Stimulated activated memory B cell treated with anti-CD40 and anti-IgM and Interleukin-4, amounts not matched to agents 10 μg/mL and 1 μg/mL and 100 μg/mL, for 72 hours (primary cell): Measurements from ENCODE around the gene JKAMP.

ENCODE experiments used
- ATAC-seq: fragments of 150-1000 bp; cut with Tn5 transposase; 2 replicates; pipeline ENCODE4 v1.10.0; 2021
- H3K27ac Mint-ChIP-seq: one replicate; pipeline ENCODE4 v1.8.0; 2022; ENCODE audit warnings: mild to moderate bottlenecking, mixed read lengths
- H3K27me3 Mint-ChIP-seq: one replicate; pipeline ENCODE4 v1.8.0; 2022; ENCODE audit warnings: mixed read lengths
- H3K36me3 Mint-ChIP-seq: one replicate; pipeline ENCODE4 v1.8.0; 2022; ENCODE audit warnings: mixed read lengths
- H3K4me1 Mint-ChIP-seq: one replicate; pipeline ENCODE4 v1.8.0; 2022; ENCODE audit warnings: mixed read lengths
- H3K4me3 Mint-ChIP-seq: one replicate; pipeline ENCODE4 v1.8.0; 2022; ENCODE audit warnings: mild to moderate bottlenecking, moderate library complexity, mixed read lengths
- H3K9me3 Mint-ChIP-seq: one replicate; pipeline ENCODE4 v1.8.0; 2022; ENCODE audit warnings: mixed read lengths

JKAMP gene

DNA sequence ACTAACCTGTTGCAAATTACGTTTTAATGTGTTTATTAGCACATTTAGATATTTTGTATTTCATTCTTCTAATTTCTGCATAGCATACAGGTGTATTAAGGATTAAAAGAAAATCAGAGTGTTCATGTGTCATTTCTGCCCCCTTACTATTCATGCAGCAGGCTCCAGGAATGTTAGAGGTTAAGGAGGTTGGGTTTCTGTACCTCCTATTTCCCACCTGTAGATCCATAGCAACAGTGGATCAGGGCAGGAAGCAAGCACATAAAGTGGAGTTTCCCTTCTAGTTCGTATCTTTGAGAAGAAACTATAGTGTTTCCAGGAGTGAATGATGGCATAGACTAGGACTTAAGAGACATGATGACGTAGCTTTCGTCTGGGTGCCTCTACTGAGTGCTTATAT, 18.9 kb downstream of the JKAMP start:
- Mint-ChIP-seq H3K4me3 (no peak overlapping the region), H3K27me3 (no peaks in the 10 kb centered on the region), H3K36me3 (peaks cover 10% of the 10 kb centered on the region), H3K27ac (no peak overlapping the region), H3K9me3 (peaks cover 3% of the 10 kb centered on the region), H3K4me1 (no peaks in the 10 kb centered on the region)
- ATAC-seq = no peak

DNA sequence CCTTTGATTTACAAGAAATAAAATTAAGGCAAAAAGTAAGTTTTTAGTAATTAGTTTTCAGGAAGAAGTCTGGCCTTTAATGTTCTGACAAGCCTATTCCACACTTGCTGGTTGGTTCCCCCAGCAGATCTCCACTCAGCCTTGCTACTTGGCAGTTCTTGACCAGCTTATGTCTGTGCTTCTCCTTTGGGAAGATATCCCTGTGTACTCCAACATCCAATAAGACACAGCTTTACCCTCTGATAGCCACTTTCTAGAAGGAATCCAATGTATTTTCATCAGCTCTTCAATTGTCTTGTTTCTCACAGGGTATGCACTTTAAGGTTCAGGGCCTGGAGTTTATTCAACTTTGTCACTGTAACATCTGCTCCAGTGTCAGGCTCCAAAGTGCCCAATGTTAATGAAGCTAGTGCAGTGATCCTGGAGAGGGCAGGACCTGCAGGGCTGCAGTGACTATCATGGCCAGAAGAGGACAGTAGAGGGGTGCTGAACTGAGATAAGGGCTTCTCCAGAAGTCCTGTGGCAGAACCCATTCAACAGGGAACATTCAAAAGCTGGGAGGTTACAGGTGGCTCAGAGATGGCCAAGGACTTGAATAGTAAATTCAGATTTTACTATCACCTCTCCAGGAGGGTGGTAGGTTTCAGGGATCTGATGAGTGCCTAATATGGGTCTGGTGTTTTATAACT, 22.9 kb downstream of the JKAMP start:
- Mint-ChIP-seq H3K4me1 (no peaks in the 10 kb centered on the region), H3K27me3 (peaks cover 13% of the 10 kb centered on the region), H3K9me3 (peaks cover 3% of the 10 kb centered on the region), H3K36me3 (no peaks in the 10 kb centered on the region), H3K4me3 (no peak overlapping the region), H3K27ac (no peak overlapping the region)
- peak; percentile 63 for ATAC-seq

DNA sequence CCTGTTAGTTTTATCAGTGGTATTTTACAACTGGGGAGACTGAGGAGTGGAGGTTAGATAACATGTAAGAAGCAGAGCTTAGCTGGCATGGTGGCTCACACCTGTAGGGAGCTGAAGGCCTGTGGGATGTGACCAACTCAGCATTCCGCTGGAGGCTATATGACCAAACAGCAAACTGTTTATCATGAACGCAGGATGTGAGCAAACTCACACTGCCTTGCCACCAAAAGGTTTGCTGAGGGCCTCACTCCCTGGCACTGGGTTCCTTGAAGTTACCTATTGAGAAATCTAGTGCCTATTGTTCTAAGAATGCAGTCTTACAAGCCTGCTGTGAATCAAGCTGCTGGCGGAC, 23.4 kb downstream of the JKAMP start:
- no peaks in the 10 kb centered on the region for H3K4me1 Mint-ChIP-seq
- ATAC-seq = no peak
- no peak overlapping the region for H3K4me3 Mint-ChIP-seq
- peaks cover 3% of the 10 kb centered on the region for H3K9me3 Mint-ChIP-seq
- peaks cover 14% of the 10 kb centered on the region for H3K27me3 Mint-ChIP-seq
- no peaks in the 10 kb centered on the region for H3K36me3 Mint-ChIP-seq
- no peak overlapping the region for H3K27ac Mint-ChIP-seq

DNA sequence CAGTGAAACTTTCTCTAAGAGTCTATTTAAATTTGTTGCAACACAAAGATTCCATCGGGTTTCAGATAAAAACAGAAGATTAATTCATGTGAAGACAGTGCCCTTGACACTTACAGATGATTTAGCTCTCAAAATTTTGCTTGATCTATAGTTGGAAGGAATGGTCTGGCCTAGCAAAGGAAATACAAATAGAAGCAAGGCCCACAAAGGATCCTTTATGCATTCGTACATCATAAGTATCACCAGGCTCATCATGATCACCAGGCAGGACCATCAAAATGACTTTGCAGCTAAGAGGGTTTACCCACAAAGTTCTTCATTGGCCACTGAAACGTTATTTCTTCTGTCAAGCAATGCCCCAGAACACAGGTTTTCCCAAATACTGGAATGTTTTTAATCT, 24.8 kb downstream of the JKAMP start:
- Mint-ChIP-seq H3K36me3 (peaks cover under 1% of the 10 kb centered on the region), H3K27ac (no peak overlapping the region), H3K9me3 (peaks cover 3% of the 10 kb centered on the region), H3K4me3 (no peak overlapping the region), H3K27me3 (peaks cover 22% of the 10 kb centered on the region), H3K4me1 (no peaks in the 10 kb centered on the region)
- ATAC-seq = no peak

DNA sequence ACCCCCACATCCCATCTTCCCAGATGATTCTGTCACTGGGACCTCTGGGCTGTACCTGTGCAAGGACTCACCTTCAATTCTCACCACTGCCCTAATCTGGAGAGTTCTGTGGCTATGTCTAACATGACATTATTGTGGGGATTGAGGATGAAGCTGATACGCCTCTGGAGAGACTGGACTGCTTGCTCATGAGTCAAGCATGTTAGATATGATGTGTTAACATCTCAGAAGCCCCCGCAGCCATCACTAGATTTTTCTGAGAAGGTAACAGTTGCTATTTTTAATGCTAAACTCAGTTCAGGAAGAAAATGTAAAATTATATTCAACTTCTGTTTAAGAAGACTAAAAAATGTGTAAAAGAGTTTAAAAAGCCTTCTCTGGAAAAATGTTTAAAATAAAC, 25.7 kb downstream of the JKAMP start:
- no peak overlapping the region for H3K4me3 Mint-ChIP-seq
- no peak for ATAC-seq
- H3K9me3 Mint-ChIP-seq = peaks cover 3% of the 10 kb centered on the region
- peaks cover 6% of the 10 kb centered on the region for H3K36me3 Mint-ChIP-seq
- H3K27ac Mint-ChIP-seq = no peak overlapping the region
- H3K4me1 Mint-ChIP-seq = no peaks in the 10 kb centered on the region
- peaks cover 29% of the 10 kb centered on the region for H3K27me3 Mint-ChIP-seq

DNA sequence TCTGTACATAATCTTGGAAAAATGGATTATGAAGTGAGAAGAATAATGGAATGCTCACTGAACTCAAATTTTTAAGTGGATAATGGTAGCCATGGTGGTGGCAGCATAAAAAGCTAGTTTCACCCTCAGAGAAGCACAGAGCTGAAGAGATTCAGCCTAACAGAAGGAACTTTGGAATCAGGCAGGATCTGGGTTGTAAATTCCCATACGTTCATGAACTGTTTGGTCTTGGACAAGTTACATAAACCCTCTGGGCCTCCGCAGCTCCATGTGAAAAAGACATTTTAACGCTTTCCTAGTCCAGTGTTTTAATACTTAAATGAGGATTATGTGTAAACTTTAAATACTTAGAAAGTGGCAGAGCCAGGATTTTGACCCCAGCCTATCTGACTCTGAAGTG, 26.6 kb downstream of the JKAMP start:
- Mint-ChIP-seq H3K4me3 (no peak overlapping the region), H3K9me3 (peaks cover 3% of the 10 kb centered on the region), H3K27ac (no peak overlapping the region), H3K4me1 (no peaks in the 10 kb centered on the region), H3K36me3 (peaks cover 6% of the 10 kb centered on the region), H3K27me3 (peaks cover 29% of the 10 kb centered on the region)
- ATAC-seq = no peak

DNA sequence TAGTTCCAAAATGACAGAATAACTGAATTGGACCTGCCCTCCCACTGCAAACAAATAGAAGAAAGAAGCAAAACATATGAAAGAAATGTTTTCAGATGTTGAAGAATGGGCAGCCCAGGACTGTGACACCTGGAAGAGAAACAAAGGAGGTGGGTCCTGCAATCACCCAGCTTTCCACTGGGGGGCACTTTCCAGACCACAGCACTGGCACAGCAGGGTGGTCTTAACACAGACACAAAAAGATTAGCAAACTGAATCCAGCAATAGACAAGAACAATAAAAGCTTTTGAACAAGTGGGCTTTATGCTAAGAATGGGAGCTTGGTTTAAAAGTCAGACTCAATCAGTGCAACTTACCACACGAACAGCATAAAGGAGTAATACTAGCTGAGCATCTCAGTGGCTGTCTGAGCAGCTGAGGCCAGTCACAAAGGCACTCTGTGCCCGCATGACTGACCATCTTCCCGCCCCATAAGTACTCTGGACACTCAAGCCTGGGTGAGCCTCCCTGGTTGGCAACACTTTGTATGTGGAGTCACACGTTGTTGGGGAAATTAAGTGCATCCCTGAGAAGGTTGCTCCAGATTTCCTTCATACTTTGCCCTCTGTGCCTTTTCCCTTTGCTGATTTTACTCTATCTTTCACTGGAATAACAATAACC, 27.7 kb downstream of the JKAMP start:
- Mint-ChIP-seq H3K27ac (no peak overlapping the region), H3K27me3 (peaks cover 29% of the 10 kb centered on the region), H3K9me3 (peaks cover 3% of the 10 kb centered on the region), H3K4me1 (no peaks in the 10 kb centered on the region), H3K4me3 (no peak overlapping the region), H3K36me3 (peaks cover 6% of the 10 kb centered on the region)
- ATAC-seq = no peak

DNA sequence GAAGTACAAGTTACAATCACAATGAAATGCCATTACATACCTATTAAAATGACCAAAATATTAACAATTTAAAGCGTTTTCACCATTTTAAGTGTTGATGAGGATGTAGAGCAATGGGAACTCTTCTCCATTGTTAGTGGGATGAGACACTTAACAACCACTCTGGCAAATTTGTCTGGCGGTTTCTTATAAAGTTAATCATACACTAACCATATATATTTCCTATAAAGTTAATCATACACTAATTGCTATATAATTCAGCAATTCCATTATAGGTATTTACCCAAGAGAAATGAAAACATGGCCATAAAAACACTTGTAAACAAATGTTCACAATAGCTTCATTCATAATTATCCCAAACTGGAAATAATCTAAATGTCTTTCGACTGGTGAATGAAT, 35.9 kb downstream of the JKAMP start:
- Mint-ChIP-seq H3K4me1 (no peaks in the 10 kb centered on the region), H3K9me3 (no peaks in the 10 kb centered on the region), H3K27ac (no peak overlapping the region), H3K36me3 (no peaks in the 10 kb centered on the region), H3K27me3 (no peaks in the 10 kb centered on the region), H3K4me3 (no peak overlapping the region)
- no peak for ATAC-seq

DNA sequence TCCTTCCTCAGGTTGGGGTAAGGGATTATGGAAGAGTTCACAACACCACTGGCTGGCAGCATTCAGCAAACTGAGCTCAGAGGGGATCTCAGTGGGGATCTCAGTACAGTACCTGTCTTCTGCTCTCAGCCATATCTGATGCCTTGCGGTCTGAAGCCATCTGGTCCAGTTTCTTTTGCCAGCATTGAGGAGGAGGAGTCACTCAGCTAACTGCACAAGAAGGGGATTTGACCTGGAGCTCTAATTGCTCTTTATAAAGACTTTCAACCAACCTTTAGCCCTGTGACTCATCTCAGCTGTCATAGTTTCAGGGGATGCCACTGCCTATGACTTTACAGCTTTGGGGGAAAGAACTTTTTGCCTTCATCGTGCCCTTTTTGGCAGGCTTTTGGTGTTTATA, 44.9 kb downstream of the JKAMP start:
- Mint-ChIP-seq H3K4me1 (no peaks in the 10 kb centered on the region), H3K27ac (no peak overlapping the region), H3K36me3 (no peaks in the 10 kb centered on the region), H3K27me3 (peaks cover 32% of the 10 kb centered on the region), H3K9me3 (peaks cover 6% of the 10 kb centered on the region), H3K4me3 (no peak overlapping the region)
- ATAC-seq = no peak

DNA sequence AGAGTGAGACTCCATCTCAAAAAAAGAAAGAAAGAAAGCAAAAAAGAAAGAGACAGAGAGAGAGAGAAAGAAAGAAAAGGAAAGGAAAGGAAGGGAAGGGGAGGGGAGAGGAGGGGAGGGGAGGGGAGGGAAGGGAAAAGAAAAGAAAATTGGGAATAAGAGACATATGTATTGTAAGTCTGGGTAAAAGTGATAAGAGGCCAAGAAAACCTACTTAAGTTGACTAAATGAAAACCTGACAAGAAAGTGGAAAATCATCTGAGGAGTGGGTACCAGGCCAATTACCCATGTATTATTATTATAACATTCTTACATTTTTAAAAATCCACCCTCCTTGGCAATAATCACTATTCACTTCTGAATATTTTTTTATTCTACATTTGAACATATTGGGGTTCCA, 46.0 kb downstream of the JKAMP start:
- ATAC-seq = no peak
- no peaks in the 10 kb centered on the region for H3K4me1 Mint-ChIP-seq
- no peak overlapping the region for H3K4me3 Mint-ChIP-seq
- no peaks in the 10 kb centered on the region for H3K36me3 Mint-ChIP-seq
- H3K27ac Mint-ChIP-seq = no peak overlapping the region
- H3K27me3 Mint-ChIP-seq = peaks cover 32% of the 10 kb centered on the region
- H3K9me3 Mint-ChIP-seq = peaks cover 6% of the 10 kb centered on the region

DNA sequence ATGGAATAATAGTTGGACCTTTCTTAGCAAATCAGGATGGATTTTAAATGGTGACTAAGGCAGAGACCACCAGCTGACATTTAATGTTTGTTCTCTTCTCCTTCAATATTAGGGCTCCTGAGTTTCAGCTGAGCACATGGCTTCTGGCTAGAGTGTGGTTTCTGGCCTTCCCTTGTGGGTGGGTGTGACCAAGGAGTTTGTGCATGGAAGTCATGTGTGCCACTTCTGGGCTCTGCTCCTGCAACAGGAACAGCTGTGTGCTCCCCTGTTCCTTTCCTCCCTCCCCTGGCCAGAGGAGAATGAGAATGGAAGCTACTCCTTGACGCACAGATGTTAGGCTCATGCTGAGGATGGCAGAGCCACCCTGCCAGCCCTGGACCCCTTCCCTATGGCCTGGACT, 48.1 kb downstream of the JKAMP start:
- Mint-ChIP-seq H3K9me3 (peaks cover 6% of the 10 kb centered on the region), H3K27me3 (peaks cover 30% of the 10 kb centered on the region), H3K36me3 (no peaks in the 10 kb centered on the region), H3K4me1 (no peaks in the 10 kb centered on the region), H3K27ac (no peak overlapping the region), H3K4me3 (no peak overlapping the region)
- no peak for ATAC-seq

DNA sequence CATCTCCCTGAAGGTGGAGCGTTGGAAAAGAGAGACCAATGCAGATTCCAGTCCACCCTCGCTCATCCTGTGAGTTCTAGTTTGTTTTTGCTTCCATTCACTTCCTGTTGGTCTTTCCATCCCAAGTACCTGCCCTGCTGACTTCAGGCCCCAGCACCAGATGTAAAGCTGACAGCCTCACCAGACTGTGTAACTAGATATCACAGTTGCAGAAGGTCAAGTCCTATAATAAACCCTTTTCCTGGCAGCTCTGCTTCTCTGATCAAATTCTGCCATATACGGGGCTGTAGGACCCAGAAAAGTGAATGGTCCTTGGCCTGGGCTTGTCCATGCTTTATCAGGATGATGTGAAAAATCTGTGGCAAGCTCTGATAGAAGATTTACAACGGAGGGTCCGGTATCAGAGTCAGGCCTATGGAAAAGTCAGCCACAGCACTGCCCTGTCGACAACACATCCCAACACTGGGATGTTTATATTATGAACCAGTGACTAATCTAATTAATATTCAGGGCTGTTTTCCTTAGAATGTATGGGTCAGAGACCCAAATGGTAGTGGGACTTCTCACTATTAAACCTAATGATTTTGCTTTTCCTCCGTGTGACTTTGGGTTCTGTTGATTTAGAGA, 50.2 kb downstream of the JKAMP start:
- no peak overlapping the region for H3K4me3 Mint-ChIP-seq
- H3K9me3 Mint-ChIP-seq = no peaks in the 10 kb centered on the region
- no peak overlapping the region for H3K27ac Mint-ChIP-seq
- no peaks in the 10 kb centered on the region for H3K36me3 Mint-ChIP-seq
- H3K4me1 Mint-ChIP-seq = peaks cover 16% of the 10 kb centered on the region
- peaks cover 31% of the 10 kb centered on the region for H3K27me3 Mint-ChIP-seq
- ATAC-seq = no peak

DNA sequence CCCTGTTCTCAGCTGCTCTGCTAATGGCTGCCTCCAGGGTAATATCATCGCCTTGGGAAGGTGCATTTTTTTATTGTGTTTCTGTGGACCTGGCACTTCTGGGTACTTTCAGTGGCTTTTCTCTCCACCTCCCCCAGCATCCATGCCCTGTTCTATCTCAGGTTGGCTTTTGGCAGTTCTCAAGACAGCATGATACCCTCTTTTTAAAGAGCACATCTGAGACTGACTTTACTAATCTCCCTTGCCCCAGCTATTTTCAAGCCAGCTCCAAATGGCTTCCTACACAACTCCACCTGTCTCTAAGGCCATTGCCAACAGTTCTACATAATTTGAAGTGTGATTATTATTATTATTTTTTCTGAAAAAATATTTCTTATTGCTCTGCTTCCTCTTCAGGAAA, 53.2 kb downstream of the JKAMP start:
- Mint-ChIP-seq H3K9me3 (no peaks in the 10 kb centered on the region), H3K4me3 (no peak overlapping the region), H3K36me3 (no peaks in the 10 kb centered on the region), H3K27me3 (peaks cover 9% of the 10 kb centered on the region), H3K4me1 (peaks cover 16% of the 10 kb centered on the region), H3K27ac (no peak overlapping the region)
- no peak for ATAC-seq

DNA sequence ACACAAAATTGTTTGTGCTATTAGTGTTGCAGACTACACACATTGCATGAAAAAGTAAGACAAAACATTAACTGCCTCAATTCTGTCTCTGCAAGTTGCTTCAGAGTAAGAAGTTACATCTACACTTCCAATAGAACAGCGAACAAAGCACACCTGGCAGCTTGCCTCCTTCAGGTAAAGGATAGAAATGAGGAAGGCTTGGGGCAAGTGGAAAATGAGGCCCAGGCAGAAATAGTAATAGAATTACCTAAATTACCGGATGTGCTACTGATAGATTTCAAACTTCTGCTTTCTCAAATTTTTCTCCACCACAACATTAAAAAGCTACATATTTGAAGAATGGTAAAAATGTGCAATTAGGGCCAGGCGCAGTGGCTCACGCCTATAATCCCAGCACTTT, 54.6 kb downstream of the JKAMP start:
- Mint-ChIP-seq H3K36me3 (no peaks in the 10 kb centered on the region), H3K27me3 (peaks cover 12% of the 10 kb centered on the region)

DNA sequence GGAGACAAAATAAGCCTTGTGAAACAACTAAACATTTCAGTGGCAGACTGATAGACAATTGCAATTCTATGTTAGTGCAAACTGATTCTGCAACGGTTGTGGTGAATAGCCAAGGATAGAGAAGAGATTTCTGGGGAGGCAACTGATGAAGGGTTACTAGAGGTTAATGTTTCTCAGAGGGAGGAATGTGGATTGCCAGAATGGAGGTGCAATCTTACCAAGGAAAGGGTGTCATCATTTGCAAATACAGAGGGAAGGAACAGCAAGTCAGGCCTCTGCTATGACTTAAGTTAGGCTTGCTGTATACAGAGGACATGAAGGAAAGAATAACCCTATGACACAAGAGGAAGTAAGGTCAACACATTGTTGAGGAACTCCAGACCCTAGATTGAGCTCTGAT, 56.5 kb downstream of the JKAMP start:
- no peak overlapping the region for H3K4me3 Mint-ChIP-seq

More for the DNA sequence above, 54.6 kb downstream of the JKAMP start:
- Mint-ChIP-seq H3K4me1 (peaks cover 16% of the 10 kb centered on the region), H3K4me3 (no peak overlapping the region), H3K9me3 (no peaks in the 10 kb centered on the region), H3K27ac (no peak overlapping the region)
- ATAC-seq = no peak

DNA sequence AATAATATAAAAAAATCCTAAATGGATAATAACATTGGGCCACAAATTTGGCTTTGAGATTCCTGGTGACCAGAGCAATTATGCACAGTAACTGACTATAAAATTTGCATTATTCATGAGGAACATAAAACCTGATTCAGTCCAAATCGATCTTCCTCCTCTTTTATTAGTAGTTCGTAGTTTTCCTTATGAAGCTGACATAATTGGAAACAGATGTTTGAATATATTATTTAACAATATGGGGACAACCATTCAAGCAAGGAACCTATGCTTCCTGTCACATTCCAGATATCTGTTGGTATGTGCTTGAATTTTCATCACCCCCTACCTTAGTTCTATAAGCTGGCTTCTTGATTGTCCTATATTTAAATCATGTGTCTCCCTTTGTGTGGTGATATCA, 57.4 kb downstream of the JKAMP start:
- Mint-ChIP-seq H3K36me3 (no peaks in the 10 kb centered on the region), H3K27me3 (peaks cover 23% of the 10 kb centered on the region), H3K9me3 (no peaks in the 10 kb centered on the region), H3K4me1 (peaks cover 16% of the 10 kb centered on the region), H3K27ac (no peak overlapping the region), H3K4me3 (no peak overlapping the region)
- no peak for ATAC-seq

More for the DNA sequence above, 56.5 kb downstream of the JKAMP start:
- Mint-ChIP-seq H3K9me3 (no peaks in the 10 kb centered on the region), H3K27me3 (peaks cover 23% of the 10 kb centered on the region), H3K36me3 (no peaks in the 10 kb centered on the region), H3K4me1 (peaks cover 16% of the 10 kb centered on the region), H3K27ac (no peak overlapping the region)
- no peak for ATAC-seq
